Trophoblast cell (in vitro differentiated cells and primary cell): ENCODE results near the gene BOC.

Source experiments
- DNase-seq, 2 donors: peaks; one replicate each; pipeline ENCODE4 v3.0.0-alpha.2; 2016
- H2AFZ ChIP-seq: 2 replicates; pipeline ENCODE4 v1.6.1; 2013; ENCODE audit warnings: low read length, moderate library complexity, mild to moderate bottlenecking; ENCODE audit not compliant: insufficient read depth, poor library complexity
- H2AK5ac ChIP-seq: 2 replicates; pipeline ENCODE4 v1.6.1; 2013; ENCODE audit warnings: mild to moderate bottlenecking, low read length
- H2BK120ac ChIP-seq: 2 replicates; pipeline ENCODE4 v1.6.1; 2013; ENCODE audit warnings: low read length, mild to moderate bottlenecking, moderate library complexity; ENCODE audit not compliant: insufficient read depth, poor library complexity
- H2BK12ac ChIP-seq: 2 replicates; pipeline ENCODE4 v1.6.1; 2013; ENCODE audit warnings: mild to moderate bottlenecking, low read length, moderate library complexity
- H2BK5ac ChIP-seq: 2 replicates; pipeline ENCODE4 v1.6.1; 2013; ENCODE audit warnings: low read length, low read depth, moderate library complexity, mild to moderate bottlenecking; ENCODE audit not compliant: poor library complexity
- H3K14ac ChIP-seq: 2 replicates; pipeline ENCODE4 v1.6.1; 2013; ENCODE audit warnings: mild to moderate bottlenecking, low read length
- H3K18ac ChIP-seq: 2 replicates; pipeline ENCODE4 v1.6.1; 2013; ENCODE audit warnings: mild to moderate bottlenecking, low read length
- H3K23ac ChIP-seq: 2 replicates; pipeline ENCODE4 v1.6.1; 2013; ENCODE audit warnings: low read length
- H3K27ac ChIP-seq: 2 replicates; pipeline ENCODE4 v1.5.1; 2013; ENCODE audit warnings: low read depth, mild to moderate bottlenecking, inconsistent platforms, low read length, moderate library complexity
- H3K27me3 ChIP-seq: 2 replicates; pipeline ENCODE4 v1.6.1; 2013; ENCODE audit warnings: inconsistent platforms, mild to moderate bottlenecking, low read length, moderate library complexity; ENCODE audit not compliant: insufficient read depth
- H3K36me3 ChIP-seq, 2 experiments: 1 replicate in 1 of 2; 2 replicates in 1 of 2; pipeline ENCODE4 v1.6.1; 2013; ENCODE audit warnings: low read length in 2 of 2, mild to moderate bottlenecking in 2 of 2, moderate library complexity in 1 of 2; ENCODE audit not compliant: insufficient read depth in 2 of 2, control insufficient read depth in 1 of 2
- H3K4ac ChIP-seq: 2 replicates; pipeline ENCODE4 v1.6.1; 2013; ENCODE audit warnings: low read depth, mild to moderate bottlenecking, low read length, moderate library complexity
- H3K4me1 ChIP-seq, 2 experiments: 1 replicate in 1 of 2; 2 replicates in 1 of 2; pipeline ENCODE4 v1.6.1; 2013; ENCODE audit warnings: low read length in 2 of 2, mild to moderate bottlenecking in 2 of 2, moderate library complexity in 1 of 2; ENCODE audit not compliant: insufficient read depth in 2 of 2, control insufficient read depth in 1 of 2
- H3K4me2 ChIP-seq: 2 replicates; pipeline ENCODE4 v1.6.1; 2013; ENCODE audit warnings: inconsistent platforms, mild to moderate bottlenecking, low read length, moderate library complexity
- H3K4me3 ChIP-seq: 2 replicates; pipeline ENCODE4 v1.5.1; 2013; ENCODE audit warnings: mild to moderate bottlenecking, low read depth, low read length, inconsistent platforms
- H3K79me1 ChIP-seq: one replicate; pipeline ENCODE4 v1.6.1; 2013; ENCODE audit warnings: low read length
- H3K79me2 ChIP-seq: 2 replicates; pipeline ENCODE4 v1.6.1; 2013; ENCODE audit warnings: low read length, mild to moderate bottlenecking; ENCODE audit not compliant: control insufficient read depth, insufficient read depth, poor library complexity
- H3K9ac ChIP-seq: 2 replicates; pipeline ENCODE4 v1.6.1; 2013; ENCODE audit warnings: mild to moderate bottlenecking, low read length
- H3K9me3 ChIP-seq: 2 replicates; pipeline ENCODE4 v1.6.1; 2013; ENCODE audit warnings: low read depth, mild to moderate bottlenecking, control low read depth, inconsistent platforms, low read length; ENCODE audit not compliant: insufficient read depth
- H4K12ac ChIP-seq: 2 replicates; pipeline ENCODE4 v1.6.1; 2013; ENCODE audit warnings: low read depth, mild to moderate bottlenecking, low read length, moderate library complexity
- H4K8ac ChIP-seq: 2 replicates; pipeline ENCODE4 v1.6.1; 2013; ENCODE audit warnings: low read depth, mild to moderate bottlenecking, low read length, moderate library complexity
- H4K91ac ChIP-seq: one replicate; pipeline ENCODE4 v1.6.1; 2013; ENCODE audit warnings: low read depth, mild to moderate bottlenecking, low read length, moderate library complexity
- WGBS: extraction: QIAGEN DNeasy Blood & Tissue Kit; methylation state at CpG from one replicate; pipeline ENCODE4 v1.1.7; 2013; ENCODE audit warnings: missing lambda C conversion rate; ENCODE audit not compliant: insufficient read length, insufficient coverage; ENCODE audit errors: extremely low coverage; 5-methylcytosine and 5-hydroxymethylcytosine counted together

BOC gene

DNA sequence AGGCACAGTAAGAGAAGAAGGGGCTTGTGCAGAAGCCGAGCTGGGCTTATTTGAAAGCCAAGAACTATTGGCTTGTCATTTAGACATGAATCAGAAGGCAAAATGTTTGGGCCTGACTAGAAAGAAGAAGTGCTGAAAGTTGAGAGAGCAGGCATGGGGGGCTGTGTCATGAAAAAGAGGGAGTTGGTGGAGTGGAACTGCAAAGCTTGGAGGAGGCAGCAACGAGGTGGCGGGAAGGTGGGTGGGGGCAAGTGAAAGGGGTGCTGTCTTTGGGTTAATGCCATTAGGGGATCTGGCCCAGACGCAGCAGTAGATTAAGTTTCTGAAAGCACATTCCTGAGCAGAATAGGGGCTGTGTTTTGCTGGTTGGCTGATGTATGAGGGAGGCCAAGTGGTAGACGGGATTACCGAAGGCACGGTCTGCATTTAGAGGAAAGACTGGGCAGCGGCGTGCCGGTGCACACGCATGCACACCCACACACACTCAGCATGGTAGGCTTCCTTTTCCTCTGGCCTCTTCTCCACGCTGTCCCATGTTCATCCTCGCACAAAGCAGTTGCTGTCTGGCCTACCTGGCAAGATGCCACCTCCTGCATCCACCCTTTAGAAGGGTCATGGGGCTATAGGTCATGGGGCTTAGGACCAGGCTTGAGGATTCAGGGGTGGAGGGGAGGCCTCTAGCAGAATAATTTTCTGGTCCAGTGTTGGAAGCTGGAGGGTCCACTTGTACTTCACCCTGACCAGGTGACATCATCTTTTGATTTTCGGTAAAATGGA lies 43.0 kb downstream of the BOC start:
- H3K4me3 ChIP-seq: no peak overlapping the region
- no peak overlapping the region for H2BK120ac ChIP-seq
- H3K79me2 ChIP-seq: no peaks in the 10 kb centered on the region
- no peaks in the 10 kb centered on the region for H3K4me1 ChIP-seq
- no peak overlapping the region for H3K14ac ChIP-seq
- no peak overlapping the region for H2AK5ac ChIP-seq
- no peak overlapping the region for H3K4ac ChIP-seq
- H3K4me2 ChIP-seq: no peak overlapping the region
- no peak overlapping the region for H2BK12ac ChIP-seq
- H3K18ac ChIP-seq: no peak overlapping the region
- no peak overlapping the region for H2BK5ac ChIP-seq
- H3K9ac ChIP-seq: no peak overlapping the region
- no peak overlapping the region for H3K23ac ChIP-seq
- no peaks in the 10 kb centered on the region for H3K79me1 ChIP-seq
- H3K27ac ChIP-seq: no peak overlapping the region
- no peak for DNase-seq
- no peaks in the 10 kb centered on the region for H3K27me3 ChIP-seq
- H2AFZ ChIP-seq: no peak overlapping the region
- H4K91ac ChIP-seq: no peak overlapping the region
- no peak overlapping the region for H4K12ac ChIP-seq
- no peak overlapping the region for H4K8ac ChIP-seq
- peaks cover 35 to 54% of the 10 kb centered on the region in 2 experiments for H3K36me3 ChIP-seq
- WGBS: no CpG with 5 or more reads among the region's 14 CpGs
- H3K9me3 ChIP-seq: no peaks in the 10 kb centered on the region

DNA sequence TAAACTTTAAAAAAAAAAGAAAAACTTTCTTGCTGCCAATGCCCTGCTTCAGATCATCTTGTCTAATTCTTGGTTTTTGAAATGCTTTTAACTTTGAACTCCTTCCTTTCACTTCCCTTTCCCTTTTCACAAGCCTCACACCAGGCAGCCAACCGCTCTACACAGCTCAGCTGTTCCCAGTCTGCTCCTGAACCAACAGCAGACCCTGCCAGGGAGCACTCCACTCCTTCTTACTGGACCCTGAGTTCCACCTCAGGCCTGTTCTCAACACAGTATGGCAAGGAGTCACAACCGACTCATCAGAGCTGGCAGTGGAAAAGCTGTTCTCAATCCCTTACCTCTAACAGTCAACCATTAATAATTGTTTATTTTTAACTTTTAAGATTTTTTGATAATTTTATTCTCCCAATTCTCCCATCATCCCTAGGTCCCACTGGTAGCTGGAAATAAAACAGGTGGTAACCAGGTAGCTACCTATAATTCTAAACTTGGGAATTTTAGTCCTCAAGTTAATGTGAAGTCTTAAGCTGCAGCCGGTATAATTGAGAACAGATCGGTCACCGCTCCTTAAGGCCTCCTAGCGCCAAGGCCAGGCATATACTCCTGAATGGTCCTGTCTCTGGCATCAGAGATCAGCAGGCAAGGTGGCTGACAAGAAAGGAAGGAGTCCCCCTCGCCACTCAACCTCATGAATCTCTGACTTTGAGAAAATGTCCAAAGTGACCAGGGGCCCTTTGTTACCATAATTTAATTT lies 43.9 kb downstream of the BOC start:
- H3K4me3 ChIP-seq: no peak overlapping the region
- peaks cover 30 to 52% of the 10 kb centered on the region in 2 experiments for H3K36me3 ChIP-seq
- H3K4me2 ChIP-seq: no peak overlapping the region
- no peak overlapping the region for H2AFZ ChIP-seq
- no peak overlapping the region for H4K12ac ChIP-seq
- H2BK5ac ChIP-seq: no peak overlapping the region
- H3K4ac ChIP-seq: no peak overlapping the region
- no peak overlapping the region for H4K91ac ChIP-seq
- H2BK12ac ChIP-seq: no peak overlapping the region
- H3K23ac ChIP-seq: no peak overlapping the region
- H3K27ac ChIP-seq: no peak overlapping the region
- H3K27me3 ChIP-seq: no peaks in the 10 kb centered on the region
- H3K9ac ChIP-seq: no peak overlapping the region
- DNase-seq: peak in 1 of 2 donors; percentile 17
- H2AK5ac ChIP-seq: no peak overlapping the region
- H3K14ac ChIP-seq: no peak overlapping the region
- no peaks in the 10 kb centered on the region for H3K9me3 ChIP-seq
- WGBS: no CpG with 5 or more reads among the region's 7 CpGs
- H3K4me1 ChIP-seq: no peaks in the 10 kb centered on the region
- H3K79me2 ChIP-seq: no peaks in the 10 kb centered on the region
- no peak overlapping the region for H2BK120ac ChIP-seq
- H3K18ac ChIP-seq: no peak overlapping the region
- H3K79me1 ChIP-seq: no peaks in the 10 kb centered on the region
- no peak overlapping the region for H4K8ac ChIP-seq

DNA sequence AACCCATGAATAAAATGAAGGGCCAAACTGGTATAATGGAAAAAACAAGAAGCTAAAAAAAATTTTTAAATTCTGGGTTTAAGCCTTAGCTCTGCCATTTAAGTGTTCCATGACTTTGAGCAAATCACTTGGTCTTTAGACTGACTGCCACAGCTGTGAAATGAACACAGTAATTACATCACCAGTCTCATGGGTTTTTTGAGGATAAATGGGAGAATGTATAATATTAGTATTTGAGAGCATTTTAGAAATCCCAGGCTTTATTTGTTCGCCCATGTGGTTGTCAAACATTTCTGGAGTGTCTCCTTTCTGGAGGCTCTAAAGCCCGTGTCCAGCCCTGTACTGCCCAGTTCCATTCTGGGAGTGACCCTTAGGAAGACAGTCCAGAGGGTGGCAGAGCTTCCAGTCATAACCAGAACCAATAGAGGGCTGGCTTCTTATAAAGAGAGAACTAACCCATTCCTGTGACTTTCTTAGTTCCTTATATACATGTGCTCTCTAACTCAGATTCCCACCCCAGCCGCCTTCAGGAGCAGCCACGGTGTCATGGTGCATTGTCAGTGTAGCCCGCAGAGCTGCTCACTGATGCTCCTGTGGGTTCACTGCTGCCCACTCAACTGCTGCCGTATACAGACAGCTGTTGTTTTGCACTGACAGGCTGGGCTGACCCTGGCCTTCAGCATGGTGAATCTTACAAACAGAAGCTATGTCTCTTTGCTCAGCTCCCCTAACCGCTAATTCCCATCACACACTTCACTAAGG lies 44.7 kb downstream of the BOC start:
- H3K9me3 ChIP-seq: no peaks in the 10 kb centered on the region
- peaks cover 28 to 49% of the 10 kb centered on the region in 2 experiments for H3K36me3 ChIP-seq
- no peak for DNase-seq
- no peak overlapping the region for H2AFZ ChIP-seq
- H3K79me1 ChIP-seq: no peaks in the 10 kb centered on the region
- no peak overlapping the region for H3K14ac ChIP-seq
- no peak overlapping the region for H2BK120ac ChIP-seq
- no peak overlapping the region for H3K4me2 ChIP-seq
- H3K9ac ChIP-seq: no peak overlapping the region
- no peaks in the 10 kb centered on the region for H3K27me3 ChIP-seq
- no peak overlapping the region for H4K91ac ChIP-seq
- H3K4me1 ChIP-seq: no peaks in the 10 kb centered on the region
- no peak overlapping the region for H3K4ac ChIP-seq
- H2BK12ac ChIP-seq: no peak overlapping the region
- H2BK5ac ChIP-seq: no peak overlapping the region
- H4K8ac ChIP-seq: no peak overlapping the region
- H3K4me3 ChIP-seq: no peak overlapping the region
- WGBS: no CpG with 5 or more reads among the region's 7 CpGs
- H3K79me2 ChIP-seq: no peaks in the 10 kb centered on the region
- no peak overlapping the region for H4K12ac ChIP-seq
- H3K27ac ChIP-seq: no peak overlapping the region
- no peak overlapping the region for H3K23ac ChIP-seq
- H2AK5ac ChIP-seq: no peak overlapping the region
- H3K18ac ChIP-seq: no peak overlapping the region

GRCh38 chr3:113258361-113258760 lies 47.0 kb downstream of the BOC start:
- WGBS: no CpG with 5 or more reads among the region's 4 CpGs
- H2AFZ ChIP-seq: no peak overlapping the region

More at GRCh38 chr3:113258361-113258760, 47.0 kb downstream of the BOC start:
- Histone ChIP-seq H3K9me3 (no peaks in the 10 kb centered on the region), H3K4ac (no peak overlapping the region), H2BK5ac (no peak overlapping the region), H3K27ac (no peak overlapping the region), H2AK5ac (no peak overlapping the region), H3K18ac (no peak overlapping the region), H2BK12ac (no peak overlapping the region), H3K23ac (no peak overlapping the region), H3K27me3 (no peaks in the 10 kb centered on the region), H3K4me2 (no peak overlapping the region), H3K79me1 (no peaks in the 10 kb centered on the region), H3K36me3 (peaks cover 19 to 50% of the 10 kb centered on the region in 2 experiments), H3K4me1 (no peaks in the 10 kb centered on the region), H4K91ac (no peak overlapping the region), H3K4me3 (no peak overlapping the region), H3K79me2 (no peaks in the 10 kb centered on the region), H3K9ac (no peak overlapping the region), H4K12ac (no peak overlapping the region), H4K8ac (no peak overlapping the region), H2BK120ac (no peak overlapping the region), H3K14ac (no peak overlapping the region)
- no peak for DNase-seq
